ENCODE results near the gene RUBCNL.

GRCh38 chr13:46324976-46325375, 62.1 kb downstream of the RUBCNL start:
- no peak for TF ChIP-seq POLR2A (IDR thresholded peaks at IDR 0.05; ENCODE audit: low read depth, low read length)
- TF ChIP-seq CTCF (conservative IDR thresholded peaks at IDR 0.05; ENCODE audit: low read depth, low read length): no peak
- TF ChIP-seq ELK1 (IDR thresholded peaks at IDR 0.05; ENCODE audit: borderline replicate concordance, low read depth, low read length): no peak

Data from IMR-90 (cell line).